ENCODE data around the gene STARD7. TPM values are rescaled to one million over a fixed set of nuclear protein-coding genes. Genes with fewer than 3 reads are reported as not detected.
A peak's percentile ranks its signal among the peaks of the same experiment; 100 is the strongest.
"Not testable (repeated sequence)": the region's sequence is repeated elsewhere in the genome, so short reads cannot be mapped to it uniquely, and the experiment has no call there.

The STARD7 gene, protein sequence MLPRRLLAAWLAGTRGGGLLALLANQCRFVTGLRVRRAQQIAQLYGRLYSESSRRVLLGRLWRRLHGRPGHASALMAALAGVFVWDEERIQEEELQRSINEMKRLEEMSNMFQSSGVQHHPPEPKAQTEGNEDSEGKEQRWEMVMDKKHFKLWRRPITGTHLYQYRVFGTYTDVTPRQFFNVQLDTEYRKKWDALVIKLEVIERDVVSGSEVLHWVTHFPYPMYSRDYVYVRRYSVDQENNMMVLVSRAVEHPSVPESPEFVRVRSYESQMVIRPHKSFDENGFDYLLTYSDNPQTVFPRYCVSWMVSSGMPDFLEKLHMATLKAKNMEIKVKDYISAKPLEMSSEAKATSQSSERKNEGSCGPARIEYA
- total RNA-seq (10 to 100 TPM; 59.2 to 72.6 TPM), total RNA-seq (86.4 to 164 reads per million in 2 donors)

DNA sequence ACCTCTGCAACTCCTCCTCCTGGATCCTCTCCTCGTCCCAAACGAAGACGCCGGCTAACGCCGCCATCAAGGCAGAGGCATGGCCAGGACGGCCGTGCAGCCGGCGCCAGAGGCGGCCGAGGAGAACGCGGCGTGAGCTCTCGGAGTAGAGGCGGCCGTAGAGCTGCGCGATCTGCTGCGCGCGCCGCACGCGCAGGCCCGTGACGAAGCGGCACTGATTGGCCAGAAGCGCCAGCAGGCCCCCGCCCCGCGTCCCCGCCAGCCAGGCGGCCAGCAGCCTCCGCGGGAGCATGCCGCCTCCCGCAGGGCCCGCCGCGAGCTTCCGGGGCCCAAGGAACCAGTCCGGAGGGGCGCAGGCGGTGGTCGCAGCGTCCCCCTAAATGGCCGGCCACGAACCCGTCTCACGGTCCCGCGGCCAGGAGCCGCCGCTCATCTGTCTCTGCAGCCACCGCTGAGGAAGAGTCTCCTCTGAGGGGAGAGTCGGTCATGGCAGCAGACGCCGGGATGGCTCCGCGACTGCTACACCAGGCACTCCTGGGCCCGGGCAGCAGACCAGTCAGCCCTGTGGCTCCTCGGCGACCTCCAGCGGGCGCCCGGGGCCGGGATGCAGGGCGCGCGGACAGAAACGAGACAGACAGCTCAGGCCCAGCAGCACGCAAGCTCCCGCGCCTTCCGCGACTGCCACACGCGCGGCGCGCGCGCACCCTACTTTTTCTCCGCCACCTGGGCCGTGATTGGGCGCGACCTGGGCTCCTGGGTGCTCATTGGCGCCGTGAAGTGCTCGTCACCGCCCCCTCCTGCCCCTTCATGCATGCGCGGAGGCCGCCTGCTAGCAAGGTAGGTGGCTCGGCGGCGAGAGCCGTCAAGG is at the start of gene STARD7:
STARD7 (minus strand) TSS at position 685 of the 868 bp plus-strand sequence; CDS start at position 292, 393 bp downstream.
- no peaks in the 10 kb centered on the region for H3K27me3 Mint-ChIP-seq
- H3K27ac Mint-ChIP-seq: peak within 1 kb of the TSS; percentile 95
- H3K4me1 Mint-ChIP-seq: peaks cover 38% of the 10 kb centered on the region
- H3K9me3 ChIP-seq (ENCODE audit: control insufficient read depth, low read length, poor library complexity, severe bottlenecking): no peaks in the 10 kb centered on the region
- ATAC-seq: peak; percentile 88
- H3K4me3 Mint-ChIP-seq: peak within 1 kb of the TSS; percentile 98
- DNase-seq: peak; percentile 92 to 94 (median 93)
- H3K36me3 Mint-ChIP-seq (ENCODE audit: low read depth): peaks cover 4% of the 10 kb centered on the region

DNA sequence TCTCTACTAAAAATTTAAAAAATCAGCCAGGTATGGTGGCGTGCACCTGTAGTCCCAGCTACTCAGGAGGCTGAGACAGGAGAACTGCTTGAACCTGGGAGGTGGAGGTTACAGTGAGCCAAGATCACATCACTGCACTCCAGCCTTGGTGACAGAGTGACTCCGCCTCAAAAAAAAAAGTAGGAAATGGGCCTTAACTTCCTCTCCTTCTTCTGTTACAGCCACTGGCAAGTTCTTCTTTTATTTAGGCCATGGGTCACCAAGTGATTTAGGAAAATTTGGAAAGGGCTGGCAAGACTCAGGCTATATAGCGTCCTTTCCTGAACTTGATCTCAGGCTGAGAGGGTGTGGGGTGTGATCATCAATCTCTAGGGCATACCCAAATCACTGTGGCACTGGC is 49.1 kb upstream of the STARD7 start:
- H3K27ac Mint-ChIP-seq: peak overlapping the region; percentile 65
- not testable (repeated sequence) for DNase-seq; H3K36me3 Mint-ChIP-seq (ENCODE audit: low read depth); H3K9me3 ChIP-seq (ENCODE audit: control insufficient read depth, low read length, poor library complexity, severe bottlenecking); ATAC-seq; H3K4me3 Mint-ChIP-seq; H3K27me3 Mint-ChIP-seq
- peaks cover 35% of the 10 kb centered on the region for H3K4me1 Mint-ChIP-seq

DNA sequence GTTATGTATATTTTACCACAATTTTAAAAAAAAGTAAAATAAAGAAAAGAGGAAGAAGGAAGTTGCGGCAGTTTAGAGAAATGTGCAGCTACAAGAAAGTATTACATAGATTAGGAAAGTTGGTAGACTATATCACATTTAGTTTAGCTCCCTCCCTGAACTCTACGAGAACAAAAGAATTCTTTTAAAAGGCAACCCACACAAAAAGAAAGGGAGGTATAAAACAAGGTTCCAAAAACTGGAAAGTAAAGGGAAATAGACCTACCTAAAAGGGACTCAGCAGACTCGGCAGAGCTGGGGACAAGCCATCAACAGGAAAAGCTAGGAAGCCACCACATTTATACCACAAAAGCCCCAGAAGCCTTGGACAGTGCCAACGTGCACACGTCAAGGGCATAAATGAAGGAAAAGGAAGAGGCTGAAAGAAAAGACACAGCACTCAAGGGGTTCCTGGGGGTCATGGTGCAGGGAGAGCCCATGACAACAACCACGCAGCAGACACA is 48.0 kb upstream of the STARD7 start:
- peaks cover 4% of the 10 kb centered on the region for H3K36me3 Mint-ChIP-seq (ENCODE audit: low read depth)
- peaks cover 29% of the 10 kb centered on the region for H3K4me1 Mint-ChIP-seq
- no peak overlapping the region for H3K27ac Mint-ChIP-seq
- ATAC-seq: peak; percentile 13
- no peaks in the 10 kb centered on the region for H3K9me3 ChIP-seq (ENCODE audit: control insufficient read depth, low read length, poor library complexity, severe bottlenecking)
- H3K27me3 Mint-ChIP-seq: no peaks in the 10 kb centered on the region
- DNase-seq: no peak
- H3K4me3 Mint-ChIP-seq: peak overlapping the region; percentile 47

DNA sequence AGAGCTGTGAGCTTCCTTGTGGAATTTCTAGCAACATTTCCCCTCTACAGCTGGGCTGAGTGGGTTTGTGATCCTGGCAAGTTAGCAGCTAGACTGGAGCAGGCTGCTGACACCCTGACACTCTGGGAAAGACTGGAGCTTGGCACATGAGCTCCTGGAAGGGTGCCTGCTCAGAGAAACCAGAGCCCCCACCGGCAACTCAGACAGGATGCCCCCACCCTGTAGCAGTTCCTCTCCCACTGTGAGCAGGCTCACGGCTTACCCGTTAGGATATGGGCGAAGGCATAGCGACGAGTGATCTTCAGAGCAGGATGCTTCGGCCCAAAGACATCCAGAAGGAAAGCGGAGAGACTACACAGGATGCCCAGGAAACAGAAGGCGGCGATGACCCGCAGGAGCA is 45.9 kb upstream of the STARD7 start:
- Mint-ChIP-seq H3K4me3 (no peak overlapping the region), H3K27ac (no peak overlapping the region), H3K36me3 (ENCODE audit: low read depth) (peaks cover 4% of the 10 kb centered on the region), H3K27me3 (no peaks in the 10 kb centered on the region), H3K4me1 (peaks cover 19% of the 10 kb centered on the region)
- ATAC-seq (no peak), DNase-seq (no peak)
- H3K9me3 ChIP-seq (ENCODE audit: control insufficient read depth, low read length, poor library complexity, severe bottlenecking): no peaks in the 10 kb centered on the region

DNA sequence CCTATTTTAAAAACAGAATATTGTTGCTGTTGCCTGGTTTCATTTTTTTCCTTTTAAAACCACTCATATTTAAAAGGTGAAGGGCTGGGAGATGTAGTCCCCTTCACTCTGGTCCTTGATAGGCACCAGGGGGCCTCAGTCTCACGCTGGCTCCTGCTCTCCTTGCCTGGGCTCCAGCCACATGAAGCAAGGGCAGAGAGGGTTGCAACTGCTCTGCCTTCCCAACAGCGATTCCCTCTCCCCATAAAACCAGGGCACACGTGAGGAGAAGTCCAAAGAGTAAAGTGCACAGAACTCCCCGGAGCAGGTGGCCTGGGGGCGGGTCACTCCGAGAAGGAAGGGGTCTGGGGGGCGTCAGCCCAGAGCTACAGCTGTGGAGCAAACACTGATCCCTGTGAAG is 44.4 kb upstream of the STARD7 start:
- H3K9me3 ChIP-seq (ENCODE audit: control insufficient read depth, low read length, poor library complexity, severe bottlenecking): no peaks in the 10 kb centered on the region
- ATAC-seq (no peak), DNase-seq (no peak)
- H3K27ac Mint-ChIP-seq: peak overlapping the region; percentile 11
- H3K4me3 Mint-ChIP-seq: no peak overlapping the region
- peaks cover 4% of the 10 kb centered on the region for H3K36me3 Mint-ChIP-seq (ENCODE audit: low read depth)
- no peaks in the 10 kb centered on the region for H3K27me3 Mint-ChIP-seq
- H3K4me1 Mint-ChIP-seq: peaks cover 17% of the 10 kb centered on the region

DNA sequence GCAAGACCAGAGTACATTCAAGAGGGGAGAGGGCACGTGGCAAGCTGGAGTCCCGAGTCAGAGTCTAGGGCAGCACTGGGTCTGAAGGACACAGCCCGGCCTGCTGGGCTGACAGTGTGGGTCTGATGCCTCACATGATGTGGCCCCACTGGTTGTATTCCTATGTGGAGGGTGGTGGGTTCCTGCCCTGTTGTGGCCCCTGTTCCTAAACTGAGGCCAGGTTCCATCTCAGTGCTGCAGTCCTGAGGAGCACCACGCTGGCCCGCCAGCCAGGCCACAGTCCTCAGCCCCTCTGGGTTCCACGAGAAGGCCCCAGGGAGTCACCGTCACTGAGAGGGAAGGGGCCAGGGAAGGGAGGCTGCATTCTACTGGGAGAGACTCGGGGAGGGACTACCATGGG is 43.9 kb upstream of the STARD7 start:
- DNase-seq: no peak
- no peak for ATAC-seq
- Mint-ChIP-seq H3K4me1 (peaks cover 18% of the 10 kb centered on the region), H3K36me3 (ENCODE audit: low read depth) (peaks cover 4% of the 10 kb centered on the region), H3K27ac (peak overlapping the region; percentile 11), H3K27me3 (no peaks in the 10 kb centered on the region), H3K4me3 (no peak overlapping the region)
- no peaks in the 10 kb centered on the region for H3K9me3 ChIP-seq (ENCODE audit: control insufficient read depth, low read length, poor library complexity, severe bottlenecking)

DNA sequence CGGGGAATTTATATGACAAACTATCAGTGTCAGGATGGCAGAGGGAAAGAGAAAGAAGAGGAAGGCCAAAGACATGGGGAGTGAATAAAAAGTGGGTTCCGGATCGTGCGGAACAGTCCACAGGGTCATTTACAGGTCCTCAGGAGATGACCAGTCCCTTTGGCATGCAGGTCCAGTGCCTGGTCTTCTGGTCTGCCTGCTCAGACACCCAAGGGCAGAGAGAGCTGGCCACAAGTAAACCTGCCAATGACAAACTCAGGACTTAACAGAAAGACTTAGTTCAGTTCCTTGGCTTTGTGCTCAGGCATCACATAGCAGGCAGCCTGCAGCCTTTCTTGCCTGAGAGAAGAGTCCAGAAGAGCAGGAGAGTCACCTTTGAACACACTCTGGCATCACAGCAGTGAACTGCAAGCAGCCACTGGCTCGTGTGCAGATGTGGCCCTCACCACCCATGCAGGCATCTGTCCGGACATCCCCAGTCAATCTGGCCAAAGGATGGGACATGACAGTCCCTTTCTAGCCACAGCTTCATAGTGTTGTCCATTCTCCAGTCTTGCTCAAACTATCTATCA is 43.2 kb upstream of the STARD7 start:
- Mint-ChIP-seq H3K4me3 (no peak overlapping the region), H3K4me1 (peaks cover 19% of the 10 kb centered on the region), H3K27ac (peak overlapping the region; percentile 11), H3K36me3 (ENCODE audit: low read depth) (peaks cover 4% of the 10 kb centered on the region), H3K27me3 (no peaks in the 10 kb centered on the region)
- no peak for DNase-seq
- no peak for ATAC-seq
- H3K9me3 ChIP-seq (ENCODE audit: control insufficient read depth, low read length, poor library complexity, severe bottlenecking): no peaks in the 10 kb centered on the region

DNA sequence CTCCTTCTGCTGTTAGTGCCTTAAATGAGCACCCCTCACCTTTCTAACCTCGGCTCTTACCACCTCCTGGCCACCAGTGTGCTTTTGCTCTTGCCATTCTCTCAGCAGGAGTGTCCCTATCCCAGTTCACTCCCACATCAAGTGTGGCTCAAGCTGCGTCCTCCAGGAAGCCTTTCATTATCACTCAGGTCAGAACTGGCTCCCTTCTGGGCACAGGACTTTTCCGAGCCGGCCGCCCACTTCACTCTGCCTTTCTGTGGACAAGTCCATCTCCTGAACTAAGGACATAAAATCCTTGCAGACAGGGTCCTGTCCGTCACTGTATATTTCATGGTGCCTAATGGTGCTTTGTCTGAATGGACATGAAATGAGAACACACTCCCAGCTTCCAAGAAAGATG is 41.6 kb upstream of the STARD7 start:
- ATAC-seq (no peak), DNase-seq (no peak)
- no peaks in the 10 kb centered on the region for H3K9me3 ChIP-seq (ENCODE audit: control insufficient read depth, low read length, poor library complexity, severe bottlenecking)
- Mint-ChIP-seq H3K27ac (peak overlapping the region; percentile 43), H3K27me3 (no peaks in the 10 kb centered on the region), H3K4me3 (no peak overlapping the region), H3K36me3 (ENCODE audit: low read depth) (peaks cover 4% of the 10 kb centered on the region), H3K4me1 (peaks cover 20% of the 10 kb centered on the region)

DNA sequence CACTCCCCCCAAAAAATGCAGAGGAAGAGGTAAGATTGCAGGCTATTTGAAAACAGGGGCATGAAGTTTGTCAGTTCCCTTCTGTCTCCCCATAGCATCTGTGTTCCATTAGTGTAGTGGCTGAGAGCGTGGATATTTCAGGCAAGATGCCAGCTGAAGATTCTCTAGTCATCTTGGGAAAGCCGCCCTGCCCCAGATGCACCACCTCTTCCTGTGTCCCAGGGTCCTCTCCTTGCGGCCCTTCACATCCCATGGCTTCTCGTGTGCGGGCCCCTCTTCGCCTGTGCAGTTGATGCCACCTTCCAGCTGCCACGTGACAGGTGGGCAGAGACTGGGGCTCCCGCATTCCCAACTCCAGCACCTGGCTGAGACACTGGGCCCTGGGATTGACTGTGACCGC is 41.0 kb upstream of the STARD7 start:
- Mint-ChIP-seq H3K27ac (peak overlapping the region; percentile 43), H3K4me1 (peaks cover 19% of the 10 kb centered on the region)

DNA sequence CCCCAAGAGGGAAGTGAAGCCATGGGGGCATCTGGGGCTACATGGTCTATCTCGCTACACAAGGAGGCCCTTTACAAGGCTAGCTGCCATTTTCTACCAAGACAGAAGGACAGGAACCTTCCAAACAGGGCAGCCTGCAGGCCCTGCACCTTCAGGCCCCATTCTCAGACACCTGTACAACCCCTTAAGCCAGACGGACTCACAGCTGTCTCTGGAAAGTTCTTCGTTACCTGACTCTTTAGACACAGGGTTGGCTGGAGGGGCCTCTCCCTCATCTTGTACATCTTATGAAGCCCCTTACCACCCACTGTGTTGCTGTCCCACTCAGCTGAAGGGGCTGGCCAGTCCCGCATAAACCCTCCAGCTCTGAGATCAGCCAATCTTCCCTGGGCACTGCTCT is 40.0 kb upstream of the STARD7 start:
- peak overlapping the region; percentile 90 for H3K27ac Mint-ChIP-seq
- H3K36me3 Mint-ChIP-seq (ENCODE audit: low read depth): peaks cover 2% of the 10 kb centered on the region
- DNase-seq (no peak), ATAC-seq (no peak)
- H3K9me3 ChIP-seq (ENCODE audit: control insufficient read depth, low read length, poor library complexity, severe bottlenecking): no peaks in the 10 kb centered on the region
- peaks cover 17% of the 10 kb centered on the region for H3K4me1 Mint-ChIP-seq
- H3K4me3 Mint-ChIP-seq: no peak overlapping the region
- H3K27me3 Mint-ChIP-seq: no peaks in the 10 kb centered on the region

More for the DNA sequence above, 41.0 kb upstream of the STARD7 start:
- ATAC-seq (no peak), DNase-seq (no peak)
- no peaks in the 10 kb centered on the region for H3K27me3 Mint-ChIP-seq
- peaks cover 4% of the 10 kb centered on the region for H3K36me3 Mint-ChIP-seq (ENCODE audit: low read depth)
- no peaks in the 10 kb centered on the region for H3K9me3 ChIP-seq (ENCODE audit: control insufficient read depth, low read length, poor library complexity, severe bottlenecking)
- H3K4me3 Mint-ChIP-seq: no peak overlapping the region

DNA sequence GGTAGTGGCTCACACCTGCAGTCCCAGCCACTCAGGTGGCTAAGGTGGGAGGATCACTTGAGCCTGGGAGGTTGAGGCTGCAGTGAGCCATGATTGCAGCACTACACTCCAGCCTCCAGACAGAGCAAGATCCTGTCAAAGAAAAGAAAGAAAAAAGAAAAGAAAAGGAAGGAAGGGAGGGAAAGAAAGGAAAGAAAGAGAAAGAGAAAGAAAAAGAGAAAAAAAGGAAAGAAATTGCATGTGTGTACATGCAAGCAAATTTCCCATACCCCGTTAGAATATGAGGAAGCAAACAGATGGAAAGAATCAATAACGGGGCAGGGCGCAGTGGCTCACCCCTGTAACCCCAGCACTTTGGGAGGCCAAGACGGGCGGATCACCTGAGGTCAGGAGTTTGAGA is 39.3 kb upstream of the STARD7 start:
- peaks cover 21% of the 10 kb centered on the region for H3K4me1 Mint-ChIP-seq
- H3K27me3 Mint-ChIP-seq: no peaks in the 10 kb centered on the region
- H3K4me3 Mint-ChIP-seq: no peak overlapping the region
- H3K27ac Mint-ChIP-seq: peak overlapping the region; percentile 90
- ATAC-seq (no peak), DNase-seq (no peak)
- H3K36me3 Mint-ChIP-seq (ENCODE audit: low read depth): no peaks in the 10 kb centered on the region
- no peaks in the 10 kb centered on the region for H3K9me3 ChIP-seq (ENCODE audit: control insufficient read depth, low read length, poor library complexity, severe bottlenecking)

DNA sequence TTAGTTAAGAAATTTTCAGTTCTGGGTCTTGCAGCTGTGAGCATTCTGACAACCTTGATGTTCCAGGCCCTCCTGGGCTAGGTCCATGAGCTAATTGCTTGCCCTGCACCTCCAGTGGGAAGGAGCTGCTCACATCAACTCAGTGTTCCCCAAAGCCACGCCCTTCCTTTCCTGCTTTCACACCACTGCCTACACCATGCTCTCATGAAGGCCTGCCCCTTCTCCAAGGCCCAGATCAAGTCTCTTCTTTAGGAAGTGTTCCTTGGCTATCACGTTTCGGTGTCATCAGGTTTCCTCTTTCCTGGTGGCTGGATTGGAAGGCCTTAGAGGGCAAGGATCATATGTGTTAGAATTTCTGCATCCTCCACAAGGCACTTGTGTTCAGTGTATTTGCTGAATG is 38.4 kb upstream of the STARD7 start:
- no peak for ATAC-seq
- Mint-ChIP-seq H3K27me3 (no peaks in the 10 kb centered on the region), H3K36me3 (ENCODE audit: low read depth) (no peaks in the 10 kb centered on the region), H3K4me3 (no peak overlapping the region), H3K27ac (peak overlapping the region; percentile 90), H3K4me1 (peaks cover 27% of the 10 kb centered on the region)
- no peaks in the 10 kb centered on the region for H3K9me3 ChIP-seq (ENCODE audit: control insufficient read depth, low read length, poor library complexity, severe bottlenecking)
- DNase-seq: no peak
